GM13976 (cell line): ENCODE measurements around the gene LCE1C.

Source experiments
- DNase-seq: peaks from one replicate; pipeline ENCODE4 v3.0.0; 2012; ENCODE audit warnings: low spot score
- in situ Hi-C: fragments of 300-500 bp; cut with MboI; formaldehyde crosslinking; loops from one replicate; pipeline ENCODE4 v1.12.0; 2022; ENCODE audit warnings: low sequenced_read_pairs, mixed read lengths, inconsistent platforms; ENCODE audit not compliant: unreplicated experiment
- TF ChIP-seq, protein P1 (sequence below): IDR thresholded peaks from 2 replicates; pipeline ENCODE4 v1.5.1; 2012; ENCODE audit warnings: borderline replicate concordance, mild to moderate bottlenecking; ENCODE audit not compliant: insufficient read depth; ENCODE audit errors: extremely low read depth, missing control alignments, control extremely low read depth

Gene LCE1C

DNA sequence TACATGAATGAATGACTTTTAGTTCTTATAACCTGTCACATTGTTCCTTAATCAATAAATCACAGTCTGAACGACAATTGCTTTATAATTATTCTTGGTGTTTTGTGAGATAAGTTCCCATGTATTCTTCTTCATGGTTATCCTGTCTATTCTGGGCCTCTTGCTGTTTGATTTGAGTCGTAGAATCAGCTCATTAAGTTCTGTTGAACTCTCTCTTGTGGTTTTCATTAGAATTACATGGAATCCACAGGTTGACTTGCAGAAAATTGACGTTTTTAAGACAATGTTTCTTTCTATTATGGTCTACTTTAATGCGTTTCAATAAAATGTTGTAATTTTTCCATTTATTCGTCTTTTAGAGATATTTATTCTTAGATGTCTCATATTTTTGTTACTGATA is 16.8 kb upstream of the LCE1C start:
- TF ChIP-seq, protein P1, sequence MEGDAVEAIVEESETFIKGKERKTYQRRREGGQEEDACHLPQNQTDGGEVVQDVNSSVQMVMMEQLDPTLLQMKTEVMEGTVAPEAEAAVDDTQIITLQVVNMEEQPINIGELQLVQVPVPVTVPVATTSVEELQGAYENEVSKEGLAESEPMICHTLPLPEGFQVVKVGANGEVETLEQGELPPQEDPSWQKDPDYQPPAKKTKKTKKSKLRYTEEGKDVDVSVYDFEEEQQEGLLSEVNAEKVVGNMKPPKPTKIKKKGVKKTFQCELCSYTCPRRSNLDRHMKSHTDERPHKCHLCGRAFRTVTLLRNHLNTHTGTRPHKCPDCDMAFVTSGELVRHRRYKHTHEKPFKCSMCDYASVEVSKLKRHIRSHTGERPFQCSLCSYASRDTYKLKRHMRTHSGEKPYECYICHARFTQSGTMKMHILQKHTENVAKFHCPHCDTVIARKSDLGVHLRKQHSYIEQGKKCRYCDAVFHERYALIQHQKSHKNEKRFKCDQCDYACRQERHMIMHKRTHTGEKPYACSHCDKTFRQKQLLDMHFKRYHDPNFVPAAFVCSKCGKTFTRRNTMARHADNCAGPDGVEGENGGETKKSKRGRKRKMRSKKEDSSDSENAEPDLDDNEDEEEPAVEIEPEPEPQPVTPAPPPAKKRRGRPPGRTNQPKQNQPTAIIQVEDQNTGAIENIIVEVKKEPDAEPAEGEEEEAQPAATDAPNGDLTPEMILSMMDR: no peak
- no peak for DNase-seq
- in situ Hi-C loops: no loop called here

DNA sequence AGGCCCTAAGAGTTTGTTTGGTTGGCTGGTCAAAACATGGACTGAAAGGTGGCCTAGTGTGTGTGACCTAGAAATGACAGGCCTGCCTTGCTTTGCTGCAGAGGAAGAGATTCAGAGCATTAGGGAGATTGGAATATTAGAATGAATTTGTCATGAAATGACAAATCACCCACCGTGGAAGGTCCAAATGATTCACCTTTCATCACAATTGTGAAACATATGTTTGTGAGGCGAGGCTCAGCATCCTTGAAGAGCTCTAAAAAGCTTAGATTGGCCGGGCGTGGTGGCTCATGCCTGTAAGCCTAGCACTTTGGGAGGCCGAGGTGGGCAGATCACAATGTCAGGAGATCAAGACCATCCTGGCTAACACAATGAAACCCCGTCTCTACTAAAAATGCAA is 10.9 kb upstream of the LCE1C start:
- TF ChIP-seq, protein P1: no peak
- DNase-seq: no peak
- in situ Hi-C loops: no loop called here

DNA sequence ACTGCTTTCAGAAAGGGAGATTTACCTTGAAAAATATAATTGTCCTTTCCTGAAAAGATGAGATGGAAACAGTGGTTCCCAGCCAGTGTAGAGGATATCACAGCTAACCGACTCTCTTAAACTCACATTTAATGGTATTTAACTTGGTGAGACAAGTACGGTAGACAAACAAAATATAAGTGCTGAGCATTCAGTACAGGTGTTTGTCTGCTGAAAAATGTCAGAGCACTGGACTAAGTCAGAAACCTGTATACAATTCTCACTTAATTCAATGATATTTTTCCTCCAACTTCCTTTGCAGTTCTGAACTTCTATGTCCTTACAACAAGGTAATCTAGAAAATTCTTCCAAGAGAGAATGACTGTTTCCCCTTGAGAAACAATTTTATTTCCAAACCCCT is 5.2 kb upstream of the LCE1C start, which contains the start of gene LCE1B:
Gene LCE1B, plus strand, starts transcription at position 301 of the 400 bp plus-strand sequence. CDS start 476 bp downstream, outside the sequence.
- no peak for DNase-seq
- in situ Hi-C loops: no loop called here
- TF ChIP-seq, protein P1: no peak

DNA sequence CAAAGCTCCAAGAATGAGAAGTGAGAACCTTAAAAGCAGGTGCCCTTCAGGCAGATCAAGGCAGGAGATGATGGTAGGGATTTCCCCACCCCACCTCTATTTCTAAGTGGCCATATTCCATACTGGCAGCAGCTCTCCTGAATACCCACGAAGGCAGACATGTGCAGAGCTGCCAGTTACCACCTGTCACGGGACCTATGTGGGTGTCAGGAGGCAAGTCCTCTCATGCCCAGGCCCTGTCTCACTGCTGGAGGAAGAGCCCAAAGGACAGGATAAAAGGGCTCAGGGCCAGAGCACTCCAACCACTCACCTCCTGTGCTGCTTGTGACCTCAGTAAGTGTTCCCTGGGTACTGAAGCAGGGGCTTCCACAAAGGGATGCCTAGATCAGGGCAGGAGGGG is 4.6 kb upstream of the LCE1C start:
- in situ Hi-C loops: no loop called here
- TF ChIP-seq, protein P1: no peak

DNA sequence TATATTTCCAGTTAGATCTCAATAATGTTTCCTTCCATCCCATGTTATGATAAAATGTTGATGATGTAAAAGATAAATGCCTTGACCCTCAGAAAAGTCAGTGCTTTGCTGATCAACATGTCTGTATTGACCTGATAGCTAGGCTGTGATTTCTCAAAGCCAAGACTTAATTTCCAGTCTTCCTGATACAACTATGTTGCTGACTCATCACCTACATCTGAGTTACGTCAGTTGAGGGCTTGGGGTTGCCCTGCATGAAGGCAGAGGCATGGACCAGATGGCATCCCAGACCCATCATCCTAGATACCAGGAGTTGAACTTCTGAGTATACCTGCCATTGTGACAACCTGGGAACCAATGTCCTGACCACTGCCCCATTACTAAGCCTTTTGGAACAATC is 5.1 kb downstream of the LCE1C start:
- TF ChIP-seq, protein P1: no peak
- in situ Hi-C loops: no loop called here
- DNase-seq: no peak

More for the DNA sequence above, 4.6 kb upstream of the LCE1C start:
- no peak for DNase-seq

DNA sequence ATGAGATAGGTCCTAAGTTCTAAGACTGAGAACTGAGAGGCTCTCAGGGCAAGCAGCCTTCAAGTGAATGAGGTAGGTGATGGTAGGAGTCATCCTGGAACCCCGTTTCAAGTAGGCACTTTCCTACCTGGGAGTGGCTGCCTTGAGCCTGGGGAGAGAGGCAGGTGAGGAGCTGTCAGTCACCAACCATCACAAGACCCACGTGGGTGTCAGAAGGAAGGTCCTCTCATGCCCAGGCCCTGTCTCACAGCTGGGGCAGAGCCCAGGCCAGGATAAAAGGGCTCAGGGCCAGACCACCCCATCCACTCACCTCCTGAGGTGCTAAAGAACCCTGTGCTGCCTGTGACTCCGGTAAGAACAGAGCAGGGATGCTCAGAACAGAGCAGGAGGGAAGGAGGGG is 10.0 kb downstream of the LCE1C start, which contains the start of gene LCE1D:
Gene LCE1D, plus strand, starts transcription at position 301 of the 400 bp plus-strand sequence. CDS start 1,074 bp downstream, outside the sequence.
- TF ChIP-seq, protein P1: no peak
- in situ Hi-C loops: no loop called here
- no peak for DNase-seq

DNA sequence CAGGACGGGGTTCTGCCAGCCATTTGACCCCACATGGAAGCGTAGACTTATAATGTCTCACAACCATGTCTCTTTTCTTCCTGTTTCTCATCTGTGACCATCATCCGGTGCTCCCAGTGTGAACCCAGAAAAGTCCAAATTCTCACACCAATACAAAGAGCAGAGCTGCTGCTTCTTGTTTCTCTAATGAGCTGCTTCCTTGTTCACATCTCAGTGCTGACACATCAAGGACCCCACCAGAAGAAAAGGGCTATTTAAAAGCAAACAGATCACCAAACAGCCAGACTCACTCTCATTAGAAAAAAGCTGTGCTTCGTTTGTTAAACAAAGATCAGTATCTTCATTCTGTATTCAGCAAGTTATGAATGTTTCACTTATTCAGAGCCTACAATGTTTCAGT is 10.8 kb downstream of the LCE1C start:
- in situ Hi-C loops: no loop called here
- DNase-seq: no peak
- TF ChIP-seq, protein P1: no peak
